Neutrophil (primary cell): Measurements from ENCODE around the gene UST.

Experiments used
- H3K27ac ChIP-seq: fragments of 200-600 bp; sonication (generic); 2 replicates; pipeline ENCODE4 v1.5.1; 2016; ENCODE audit warnings: mild to moderate bottlenecking, moderate library complexity
- H3K27me3 ChIP-seq: fragments of 200-600 bp; sonication (generic); 2 replicates; pipeline ENCODE4 v1.6.0; 2016; ENCODE audit warnings: mild to moderate bottlenecking
- H3K36me3 ChIP-seq: fragments of 200-600 bp; sonication (generic); 2 replicates; pipeline ENCODE4 v1.5.1; 2017
- H3K4me1 ChIP-seq, 2 experiments: fragments of 200-600 bp in 1 of 2; sonication (generic) in 1 of 2; 1 replicate in 1 of 2; 2 replicates in 1 of 2; pipeline versions ENCODE4 v1.5.1 to v1.6.1; 2013 to 2016; ENCODE audit warnings: low read depth in 1 of 2, low read length in 1 of 2, mild to moderate bottlenecking in 1 of 2, moderate library complexity in 1 of 2; ENCODE audit not compliant: control insufficient read depth in 1 of 2, insufficient read depth in 1 of 2
- H3K4me3 ChIP-seq, 2 experiments: fragments of 200-600 bp in 1 of 2; sonication (generic) in 1 of 2; 1 replicate in 1 of 2; 2 replicates in 1 of 2; pipeline ENCODE4 v1.5.1; 2013 to 2016; ENCODE audit warnings: low read depth in 1 of 2, low read length in 1 of 2, mild to moderate bottlenecking in 1 of 2, moderate library complexity in 1 of 2
- H3K9me3 ChIP-seq: fragments of 200-600 bp; sonication (generic); 2 replicates; pipeline ENCODE4 v1.5.1; 2016
- TF ChIP-seq, protein P1 (sequence below): fragments of 200-600 bp; sonication (generic); IDR thresholded peaks from 2 replicates; pipeline ENCODE4 v1.5.1; 2016; ENCODE audit warnings: antibody characterized with exemption

Gene UST

DNA sequence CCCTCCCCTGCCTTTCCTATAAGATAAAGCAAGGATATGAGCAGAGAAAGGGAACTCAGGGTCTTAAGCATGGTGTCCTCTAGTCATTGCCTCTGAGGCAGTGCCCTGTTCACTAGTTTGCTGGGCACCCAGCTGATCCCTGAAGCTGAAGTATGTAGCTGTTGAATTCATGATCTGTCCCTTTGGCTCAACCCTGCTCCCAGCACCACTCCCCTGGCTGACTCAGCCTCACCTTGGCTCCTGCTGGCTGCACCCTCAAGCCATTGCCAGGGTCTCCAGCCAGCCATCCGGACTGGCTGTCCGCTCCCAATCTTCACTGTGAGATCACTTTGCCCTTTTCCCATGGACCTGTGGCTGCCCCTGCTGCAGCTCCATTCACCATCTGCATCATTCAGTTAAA, 25.9 kb upstream of the UST start:
- Histone ChIP-seq H3K36me3 (no peaks in the 10 kb centered on the region), H3K4me1 (no peaks in the 10 kb centered on the region), H3K27ac (no peak overlapping the region), H3K4me3 (no peak overlapping the region), H3K27me3 (no peaks in the 10 kb centered on the region), H3K9me3 (no peaks in the 10 kb centered on the region)
- TF ChIP-seq, protein P1, sequence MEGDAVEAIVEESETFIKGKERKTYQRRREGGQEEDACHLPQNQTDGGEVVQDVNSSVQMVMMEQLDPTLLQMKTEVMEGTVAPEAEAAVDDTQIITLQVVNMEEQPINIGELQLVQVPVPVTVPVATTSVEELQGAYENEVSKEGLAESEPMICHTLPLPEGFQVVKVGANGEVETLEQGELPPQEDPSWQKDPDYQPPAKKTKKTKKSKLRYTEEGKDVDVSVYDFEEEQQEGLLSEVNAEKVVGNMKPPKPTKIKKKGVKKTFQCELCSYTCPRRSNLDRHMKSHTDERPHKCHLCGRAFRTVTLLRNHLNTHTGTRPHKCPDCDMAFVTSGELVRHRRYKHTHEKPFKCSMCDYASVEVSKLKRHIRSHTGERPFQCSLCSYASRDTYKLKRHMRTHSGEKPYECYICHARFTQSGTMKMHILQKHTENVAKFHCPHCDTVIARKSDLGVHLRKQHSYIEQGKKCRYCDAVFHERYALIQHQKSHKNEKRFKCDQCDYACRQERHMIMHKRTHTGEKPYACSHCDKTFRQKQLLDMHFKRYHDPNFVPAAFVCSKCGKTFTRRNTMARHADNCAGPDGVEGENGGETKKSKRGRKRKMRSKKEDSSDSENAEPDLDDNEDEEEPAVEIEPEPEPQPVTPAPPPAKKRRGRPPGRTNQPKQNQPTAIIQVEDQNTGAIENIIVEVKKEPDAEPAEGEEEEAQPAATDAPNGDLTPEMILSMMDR: no peak

DNA sequence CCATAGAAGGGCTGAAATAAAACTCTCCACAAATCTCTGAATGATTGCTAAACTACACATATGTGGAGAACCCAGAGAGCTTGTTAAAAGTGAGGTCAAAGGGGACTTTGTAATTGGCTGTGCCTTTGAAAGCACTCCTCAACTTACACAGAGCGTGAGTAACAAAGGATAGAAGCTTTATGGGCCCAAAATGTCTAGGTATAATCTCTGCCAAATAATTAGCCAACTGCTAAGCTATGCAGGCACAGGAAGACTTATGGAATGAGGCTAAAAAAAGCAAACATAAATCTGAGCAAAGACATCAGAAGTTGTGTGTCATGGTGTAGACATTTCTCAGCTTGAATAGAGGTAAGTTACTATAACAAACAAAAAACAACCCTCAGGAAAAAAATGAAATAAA, 23.3 kb upstream of the UST start:
- H3K27ac ChIP-seq: no peak overlapping the region
- no peaks in the 10 kb centered on the region for H3K4me1 ChIP-seq
- no peak overlapping the region for H3K4me3 ChIP-seq
- TF ChIP-seq, protein P1: no peak
- H3K27me3 ChIP-seq: no peaks in the 10 kb centered on the region
- H3K36me3 ChIP-seq: no peaks in the 10 kb centered on the region
- H3K9me3 ChIP-seq: no peaks in the 10 kb centered on the region

- H3K9me3 ChIP-seq: no peaks in the 10 kb centered on the region
- no peak overlapping the region for H3K27ac ChIP-seq
- no peak overlapping the region for H3K4me3 ChIP-seq
- no peaks in the 10 kb centered on the region for H3K4me1 ChIP-seq
- H3K27me3 ChIP-seq: no peaks in the 10 kb centered on the region
- TF ChIP-seq, protein P1: no peak
- no peaks in the 10 kb centered on the region for H3K36me3 ChIP-seq
Measured at GRCh38 chr6:148724428-148724827, 22.4 kb upstream of the UST start.

- Histone ChIP-seq H3K9me3 (no peaks in the 10 kb centered on the region), H3K4me3 (no peak overlapping the region), H3K4me1 (no peaks in the 10 kb centered on the region), H3K27me3 (no peaks in the 10 kb centered on the region), H3K36me3 (no peaks in the 10 kb centered on the region), H3K27ac (no peak overlapping the region)
- TF ChIP-seq, protein P1: no peak
Measured at GRCh38 chr6:148727104-148727503, 19.7 kb upstream of the UST start.

- Histone ChIP-seq H3K4me1 (no peaks in the 10 kb centered on the region), H3K9me3 (no peaks in the 10 kb centered on the region), H3K27ac (no peak overlapping the region), H3K27me3 (no peaks in the 10 kb centered on the region), H3K4me3 (no peak overlapping the region), H3K36me3 (no peaks in the 10 kb centered on the region)
- TF ChIP-seq, protein P1: no peak
Measured at GRCh38 chr6:148735989-148736388, 10.8 kb upstream of the UST start.
